Muscle of arm (tissue), 12 donors: ENCODE measurements around the gene COL18A1. TPM values are rescaled to one million over a fixed set of nuclear protein-coding genes. Genes with fewer than 3 reads are reported as not detected.

Experiments used
- DNase-seq: peaks from one replicate; pipeline ENCODE4 v3.0.0-alpha.2; 2013
- polyA plus RNA-seq, 12 donors: library from polyadenylated mRNA; unstranded; fragments of 120-200 nt; gene quantifications; one replicate each; pipeline ENCODE4 v1.2.1, GENCODE V29; 2013; ENCODE audit not compliant: insufficient read length in 12 of 12

The COL18A1 gene
- polyA plus RNA-seq, 12 donors = 45.6 to 181 (median 71.3) TPM

- DNase-seq = no peak
Observed at GRCh38 chr21:45381865-45382696, 22.9 kb upstream of the COL18A1 start.

GRCh38 chr21:45382697-45382997, 22.3 kb upstream of the COL18A1 start:
- no peak for DNase-seq

- DNase-seq = no peak
Observed at GRCh38 chr21:45383111-45383614, 21.8 kb upstream of the COL18A1 start.

GRCh38 chr21:45383615-45384201, 21.3 kb upstream of the COL18A1 start:
- DNase-seq = no peak

GRCh38 chr21:45384656-45385548, 20.1 kb upstream of the COL18A1 start:
- DNase-seq = no peak

- DNase-seq = no peak
Observed at GRCh38 chr21:45385549-45386050, 19.4 kb upstream of the COL18A1 start.

GRCh38 chr21:45386336-45386727, 18.6 kb upstream of the COL18A1 start:
- no peak for DNase-seq

- peak; percentile 67 for DNase-seq
Observed at GRCh38 chr21:45386728-45387371, 18.1 kb upstream of the COL18A1 start.

- DNase-seq = no peak
Observed at GRCh38 chr21:45387506-45387905, 17.5 kb upstream of the COL18A1 start.

- no peak for DNase-seq
Observed at GRCh38 chr21:45388011-45388521, 16.9 kb upstream of the COL18A1 start.

- DNase-seq = no peak
Observed at GRCh38 chr21:45388611-45389296, 16.2 kb upstream of the COL18A1 start.

- no peak for DNase-seq
Observed at GRCh38 chr21:45390121-45390751, 14.7 kb upstream of the COL18A1 start.

- no peak for DNase-seq
Observed at GRCh38 chr21:45390831-45391742, 13.9 kb upstream of the COL18A1 start.

- DNase-seq = no peak
Observed at GRCh38 chr21:45391743-45392572, 13.0 kb upstream of the COL18A1 start.

GRCh38 chr21:45392573-45392971, 12.4 kb upstream of the COL18A1 start:
- no peak for DNase-seq

GRCh38 chr21:45393021-45393420, 11.9 kb upstream of the COL18A1 start:
- no peak for DNase-seq

GRCh38 chr21:45393833-45394638, 10.9 kb upstream of the COL18A1 start:
- DNase-seq = no peak
